ENCODE measurements around the gene MANF.
A peak's percentile ranks its signal among the peaks of the same experiment; 100 is the strongest.

Gene MANF

DNA sequence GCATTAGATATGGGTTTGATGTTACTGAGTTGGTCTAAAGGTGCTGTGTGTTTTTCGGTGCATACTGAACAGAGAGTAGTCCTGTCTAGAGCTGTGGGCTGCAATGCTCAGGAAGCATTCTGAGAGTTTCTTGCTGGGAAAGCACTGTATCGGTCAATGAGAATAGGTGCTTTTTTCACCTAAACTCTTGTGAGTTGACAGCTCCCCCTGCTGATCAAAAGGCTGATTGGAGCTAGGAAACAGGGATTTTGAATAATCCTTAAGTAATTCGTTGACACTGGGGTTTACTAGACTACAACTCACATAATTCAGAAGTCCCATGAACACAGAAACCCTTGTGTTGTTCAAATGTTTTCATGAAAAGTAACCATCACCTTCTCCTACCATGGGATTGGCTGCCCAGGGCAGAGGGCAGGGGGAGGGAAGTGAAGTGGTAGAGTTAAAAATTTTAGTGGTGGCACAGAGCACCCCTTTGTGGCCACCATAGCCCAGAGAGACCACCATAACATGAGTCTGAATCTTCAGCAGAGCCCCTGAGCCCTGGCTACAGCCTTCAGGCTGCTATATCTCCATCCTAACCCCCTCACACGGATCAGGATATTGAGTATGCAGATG, 13.0 kb upstream of the MANF start:
- peak; percentile 83 for DNase-seq (ENCODE audit: low read depth, low spot score)
- H3K4me3 ChIP-seq (ENCODE audit: low read depth, low read length), result no peak overlapping the region
- in situ Hi-C loops (cut with HindIII; ENCODE audit: low sequenced_read_pairs), result no loop called here
- TF ChIP-seq, protein P1, sequence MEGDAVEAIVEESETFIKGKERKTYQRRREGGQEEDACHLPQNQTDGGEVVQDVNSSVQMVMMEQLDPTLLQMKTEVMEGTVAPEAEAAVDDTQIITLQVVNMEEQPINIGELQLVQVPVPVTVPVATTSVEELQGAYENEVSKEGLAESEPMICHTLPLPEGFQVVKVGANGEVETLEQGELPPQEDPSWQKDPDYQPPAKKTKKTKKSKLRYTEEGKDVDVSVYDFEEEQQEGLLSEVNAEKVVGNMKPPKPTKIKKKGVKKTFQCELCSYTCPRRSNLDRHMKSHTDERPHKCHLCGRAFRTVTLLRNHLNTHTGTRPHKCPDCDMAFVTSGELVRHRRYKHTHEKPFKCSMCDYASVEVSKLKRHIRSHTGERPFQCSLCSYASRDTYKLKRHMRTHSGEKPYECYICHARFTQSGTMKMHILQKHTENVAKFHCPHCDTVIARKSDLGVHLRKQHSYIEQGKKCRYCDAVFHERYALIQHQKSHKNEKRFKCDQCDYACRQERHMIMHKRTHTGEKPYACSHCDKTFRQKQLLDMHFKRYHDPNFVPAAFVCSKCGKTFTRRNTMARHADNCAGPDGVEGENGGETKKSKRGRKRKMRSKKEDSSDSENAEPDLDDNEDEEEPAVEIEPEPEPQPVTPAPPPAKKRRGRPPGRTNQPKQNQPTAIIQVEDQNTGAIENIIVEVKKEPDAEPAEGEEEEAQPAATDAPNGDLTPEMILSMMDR (IDR thresholded peaks at IDR 0.05; ENCODE audit: low read depth, low read length), result peak; percentile 74

DNA sequence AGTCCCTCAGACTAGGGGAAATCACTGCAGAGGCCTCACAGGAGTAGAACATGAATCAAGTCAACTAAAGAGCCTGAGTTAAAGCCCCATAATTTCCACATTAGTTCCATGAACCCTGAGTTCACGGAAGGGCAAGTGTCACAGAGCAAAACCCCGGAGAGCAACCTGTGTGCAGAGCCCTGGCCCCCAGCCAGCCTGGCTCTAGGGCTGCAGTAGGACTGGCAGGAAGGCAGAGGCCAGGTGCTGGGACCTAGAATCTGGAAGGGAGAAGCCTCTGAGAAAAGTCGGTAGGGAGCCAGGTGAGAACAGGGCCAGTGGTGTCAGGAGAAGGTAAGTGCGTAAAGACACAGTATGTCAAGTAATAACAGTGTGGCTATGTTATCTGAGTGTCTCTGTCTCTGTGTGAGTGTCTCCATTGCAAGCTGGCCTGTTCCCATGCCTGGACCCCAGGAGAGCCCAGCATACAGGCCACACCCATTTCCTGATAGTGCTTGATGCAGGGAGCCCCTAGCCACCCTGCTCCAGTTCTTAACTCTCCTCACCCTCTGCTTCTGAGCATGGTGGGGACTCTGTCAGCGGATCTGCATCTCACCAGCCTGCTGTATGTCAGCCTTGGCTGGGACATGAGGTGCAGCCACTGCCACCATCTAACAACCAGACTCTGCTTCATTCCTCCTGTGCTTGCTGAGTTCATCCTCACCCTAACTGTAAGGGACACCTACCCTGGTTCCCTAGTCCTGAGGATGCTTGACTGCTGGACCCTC, 11.3 kb upstream of the MANF start:
- no peak for DNase-seq (ENCODE audit: low read depth, low spot score)
- TF ChIP-seq, protein P1 (IDR thresholded peaks at IDR 0.05; ENCODE audit: low read depth, low read length), result no peak
- H3K4me3 ChIP-seq (ENCODE audit: low read depth, low read length), result no peak overlapping the region
- in situ Hi-C loops (cut with HindIII; ENCODE audit: low sequenced_read_pairs), result no loop called here

DNA sequence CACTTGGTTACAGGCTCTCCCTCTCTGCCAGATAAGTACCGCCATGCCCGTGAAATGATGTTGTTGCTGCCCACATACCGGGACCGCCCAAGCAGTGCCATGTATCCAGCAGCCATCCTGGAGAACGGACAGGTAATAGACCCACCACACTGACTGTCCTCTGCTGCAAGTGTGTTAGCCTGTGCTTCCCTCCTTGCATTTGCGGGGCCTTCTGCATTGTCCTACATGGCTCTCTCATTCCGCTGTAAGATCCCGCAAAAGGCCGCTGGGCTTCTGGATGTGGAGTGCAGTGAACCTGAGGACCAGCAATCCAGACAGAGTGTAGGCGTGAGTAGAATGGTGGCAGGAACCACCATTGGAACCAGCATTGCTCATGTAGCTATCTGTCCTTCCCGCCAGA, 10.6 kb upstream of the MANF start:
- DNase-seq (ENCODE audit: low read depth, low spot score), result no peak
- TF ChIP-seq, protein P1 (IDR thresholded peaks at IDR 0.05; ENCODE audit: low read depth, low read length), result no peak
- H3K4me3 ChIP-seq (ENCODE audit: low read depth, low read length), result no peak overlapping the region
- in situ Hi-C loops (cut with HindIII; ENCODE audit: low sequenced_read_pairs), result no loop called here

DNA sequence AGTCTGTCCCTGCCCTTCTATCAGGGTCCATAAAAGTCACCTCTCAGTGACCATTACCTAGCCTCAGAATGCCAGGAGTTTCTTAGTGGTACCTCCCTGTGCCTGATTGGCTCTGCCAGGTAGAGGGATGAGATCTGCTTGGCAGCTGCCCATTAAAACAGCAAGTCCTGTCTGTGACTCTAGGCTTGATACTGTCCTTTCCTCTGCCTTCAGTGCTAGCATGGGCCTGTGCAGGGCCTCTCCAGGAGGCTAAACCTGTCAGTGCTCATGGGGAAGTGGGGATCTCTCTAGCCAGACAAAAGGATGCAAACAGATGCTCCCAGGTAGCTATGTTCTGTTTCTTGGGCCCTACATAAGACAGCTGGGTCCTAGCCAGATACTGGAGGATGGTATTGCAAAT, 10.0 kb upstream of the MANF start:
- in situ Hi-C loops (cut with HindIII; ENCODE audit: low sequenced_read_pairs), result no loop called here
- no peak for DNase-seq (ENCODE audit: low read depth, low spot score)
- TF ChIP-seq, protein P1 (IDR thresholded peaks at IDR 0.05; ENCODE audit: low read depth, low read length), result no peak
- H3K4me3 ChIP-seq (ENCODE audit: low read depth, low read length), result no peak overlapping the region

DNA sequence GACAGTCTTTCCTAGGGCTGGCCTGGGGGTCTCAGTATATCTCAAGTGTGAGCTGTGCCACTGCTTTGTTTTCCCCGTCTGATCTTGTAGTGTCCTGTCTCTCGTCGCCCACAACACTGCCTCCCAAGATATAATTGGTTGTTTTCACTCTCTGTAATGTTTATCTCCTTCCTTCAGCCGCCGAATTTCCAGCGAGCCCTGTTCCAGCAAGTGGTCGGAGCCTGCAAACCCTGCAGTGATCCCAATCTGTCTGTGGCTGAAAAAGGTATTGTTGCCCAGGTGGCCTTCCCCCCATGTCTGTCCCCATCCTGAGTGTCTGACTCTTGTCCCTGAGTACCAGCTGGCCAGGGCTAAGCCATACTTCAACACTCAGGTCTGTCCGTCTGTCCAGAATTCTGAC, 9.5 kb upstream of the MANF start:
- no peak for DNase-seq (ENCODE audit: low read depth, low spot score)
- in situ Hi-C loops (cut with HindIII; ENCODE audit: low sequenced_read_pairs), result no loop called here
- TF ChIP-seq, protein P1 (IDR thresholded peaks at IDR 0.05; ENCODE audit: low read depth, low read length), result no peak
- H3K4me3 ChIP-seq (ENCODE audit: low read depth, low read length), result no peak overlapping the region

DNA sequence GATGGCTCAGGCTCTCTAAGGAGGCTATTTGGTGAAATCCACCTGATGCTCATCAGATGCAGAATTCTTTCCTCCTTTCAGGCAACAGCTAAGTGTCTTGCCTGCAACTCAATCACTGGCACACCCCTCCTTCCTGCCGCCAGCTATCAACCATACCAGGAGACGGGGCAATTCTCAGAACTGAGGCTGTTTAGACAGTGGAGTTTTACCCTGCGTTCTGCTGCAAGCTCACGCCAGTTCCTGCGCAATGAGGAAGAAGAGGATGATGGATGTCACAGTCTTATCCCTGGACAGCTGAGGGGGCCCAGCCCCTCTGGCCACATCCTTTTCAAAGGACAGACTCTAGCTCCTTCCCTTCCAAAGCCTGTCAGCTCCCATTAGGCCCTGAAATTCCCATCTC, 7.0 kb upstream of the MANF start:
- TF ChIP-seq, protein P1 (IDR thresholded peaks at IDR 0.05; ENCODE audit: low read depth, low read length), result no peak
- H3K4me3 ChIP-seq (ENCODE audit: low read depth, low read length), result no peak overlapping the region
- in situ Hi-C loops (cut with HindIII; ENCODE audit: low sequenced_read_pairs), result no loop called here
- no peak for DNase-seq (ENCODE audit: low read depth, low spot score)

Measured in astrocyte of the spinal cord (primary cell).